ENCODE measurements around the gene ZNF581.

DNA sequence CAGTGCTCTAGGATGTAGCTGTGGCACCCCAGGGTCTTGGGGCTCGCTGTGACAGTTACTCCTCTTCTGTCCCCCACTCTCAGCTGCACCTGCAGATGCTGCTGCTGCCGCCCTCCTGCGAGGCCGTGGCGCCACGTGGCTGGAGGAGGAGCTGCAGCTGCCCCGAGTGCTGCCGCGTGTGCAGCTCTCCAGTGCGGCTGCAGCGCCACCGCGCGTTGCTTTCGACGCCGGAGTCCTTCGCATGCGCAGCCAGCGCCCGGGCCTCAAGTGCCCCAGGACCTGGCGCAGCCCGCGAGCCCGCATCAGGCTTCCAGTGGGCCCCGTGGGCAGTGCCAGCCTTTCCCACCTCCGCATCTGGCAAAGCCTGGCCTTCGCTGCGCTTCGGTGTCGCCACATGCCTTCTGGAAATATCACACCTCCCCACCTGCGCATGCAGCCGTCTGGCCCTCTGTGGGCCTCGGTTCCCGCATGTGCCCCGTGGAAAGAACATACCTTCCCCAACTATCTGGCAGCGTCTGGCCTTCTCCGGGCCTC, 3.3 kb upstream of the ZNF581 start:
- TF ChIP-seq POLR2AphosphoS5 (IDR thresholded peaks at IDR 0.05; ENCODE audit: insufficient read depth in 1 of 2, low read depth in 1 of 2) (peak in 1 of 2 donors; percentile 73), POLR2A (IDR thresholded peaks at IDR 0.05) (no peak)
- TF ChIP-seq, protein P1, sequence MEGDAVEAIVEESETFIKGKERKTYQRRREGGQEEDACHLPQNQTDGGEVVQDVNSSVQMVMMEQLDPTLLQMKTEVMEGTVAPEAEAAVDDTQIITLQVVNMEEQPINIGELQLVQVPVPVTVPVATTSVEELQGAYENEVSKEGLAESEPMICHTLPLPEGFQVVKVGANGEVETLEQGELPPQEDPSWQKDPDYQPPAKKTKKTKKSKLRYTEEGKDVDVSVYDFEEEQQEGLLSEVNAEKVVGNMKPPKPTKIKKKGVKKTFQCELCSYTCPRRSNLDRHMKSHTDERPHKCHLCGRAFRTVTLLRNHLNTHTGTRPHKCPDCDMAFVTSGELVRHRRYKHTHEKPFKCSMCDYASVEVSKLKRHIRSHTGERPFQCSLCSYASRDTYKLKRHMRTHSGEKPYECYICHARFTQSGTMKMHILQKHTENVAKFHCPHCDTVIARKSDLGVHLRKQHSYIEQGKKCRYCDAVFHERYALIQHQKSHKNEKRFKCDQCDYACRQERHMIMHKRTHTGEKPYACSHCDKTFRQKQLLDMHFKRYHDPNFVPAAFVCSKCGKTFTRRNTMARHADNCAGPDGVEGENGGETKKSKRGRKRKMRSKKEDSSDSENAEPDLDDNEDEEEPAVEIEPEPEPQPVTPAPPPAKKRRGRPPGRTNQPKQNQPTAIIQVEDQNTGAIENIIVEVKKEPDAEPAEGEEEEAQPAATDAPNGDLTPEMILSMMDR (IDR thresholded peaks at IDR 0.05) = peak in 1 of 3 experiments; percentile 16
